Activated T-helper 1 cell treated with anti-CD3 and anti-CD28 coated beads, Interleukin-12 subunit alpha, Interleukin-12 subunit beta, Interleukin-2, Interleukin-4 antibody, amounts not matched to agents 30 ng/mL and 10 ng/mL and 1 ng/mL, durations not matched to agents 14 hours and 24 hours and 36 hours (primary cell): ENCODE results near the gene AKAIN1. TPM values are rescaled to one million over a fixed set of nuclear protein-coding genes. Genes with fewer than 3 reads are reported as not detected.

Source experiments
- DNase-seq: peaks from one replicate; pipeline ENCODE4 v3.0.0; 2021; ENCODE audit warnings: low spot score
- H3K27ac Mint-ChIP-seq: one replicate; pipeline ENCODE4 v1.8.0; 2021; ENCODE audit warnings: mild to moderate bottlenecking, mixed read lengths
- H3K27me3 Mint-ChIP-seq: one replicate; pipeline ENCODE4 v1.8.0; 2022; ENCODE audit warnings: mild to moderate bottlenecking, moderate library complexity, mixed read lengths; ENCODE audit not compliant: insufficient read depth
- H3K36me3 Mint-ChIP-seq: one replicate; pipeline ENCODE4 v1.8.0; 2021; ENCODE audit warnings: low read depth, mixed read lengths
- H3K4me1 Mint-ChIP-seq: one replicate; pipeline ENCODE4 v1.8.0; 2021; ENCODE audit warnings: low read depth, mixed read lengths
- H3K4me3 Mint-ChIP-seq: one replicate; pipeline ENCODE4 v1.8.0; 2021; ENCODE audit warnings: mild to moderate bottlenecking, moderate library complexity, mixed read lengths
- H3K9me3 Mint-ChIP-seq: one replicate; pipeline ENCODE4 v1.8.0; 2021; ENCODE audit warnings: mixed read lengths
- intact Hi-C: fragments of 100-400 bp; cut with micrococcal nuclease; formaldehyde crosslinking; loops from one replicate; pipeline ENCODE4 v1.15.1; 2024
- total RNA-seq: library from RNA; stranded (reverse); gene quantifications from 2 replicates; pipeline ENCODE4 v1.2.3, GENCODE V29; 2022

The AKAIN1 gene
- total RNA-seq, 1 donor from 2014 or later, result not detected

DNA sequence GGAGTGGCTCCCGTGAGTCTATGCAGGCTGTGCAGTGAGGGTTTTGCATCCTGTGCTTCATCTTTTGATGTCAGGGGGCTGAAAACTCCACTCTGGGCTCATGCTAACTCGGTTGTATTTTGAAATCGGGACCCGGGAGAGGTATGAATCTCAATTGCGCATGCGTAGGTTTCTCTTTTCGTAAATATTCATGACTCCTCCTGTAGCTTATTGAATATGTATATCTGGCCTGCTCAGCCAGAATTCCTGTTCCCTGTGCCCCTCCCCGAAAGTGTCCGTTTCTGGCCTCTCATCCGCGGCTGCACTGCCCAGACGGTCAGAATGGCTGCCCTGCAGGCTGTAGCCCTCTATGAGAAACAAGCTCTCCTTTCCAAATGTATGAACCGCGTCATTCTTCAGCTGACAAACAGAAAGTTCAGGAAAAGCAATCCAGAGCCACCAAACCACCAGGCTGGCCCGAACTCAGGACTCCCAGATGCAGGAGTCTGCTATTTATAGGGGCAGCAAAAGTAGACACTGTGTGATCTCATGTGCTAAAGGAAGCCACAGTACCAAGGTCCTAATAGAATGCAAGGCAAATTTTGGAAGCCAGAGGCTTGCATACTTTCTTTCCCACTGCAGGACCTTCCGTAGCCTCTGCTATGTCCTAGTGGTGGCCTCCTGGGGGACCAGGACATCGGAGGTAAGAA is 41.7 kb downstream of the AKAIN1 start:
- intact Hi-C loops, result no loop called here
- H3K4me1 Mint-ChIP-seq, result no peaks in the 10 kb centered on the region
- no peaks in the 10 kb centered on the region for H3K9me3 Mint-ChIP-seq
- H3K27me3 Mint-ChIP-seq, result no peaks in the 10 kb centered on the region
- no peak overlapping the region for H3K27ac Mint-ChIP-seq
- no peak overlapping the region for H3K4me3 Mint-ChIP-seq
- H3K36me3 Mint-ChIP-seq, result no peaks in the 10 kb centered on the region
- DNase-seq, result no peak

DNA sequence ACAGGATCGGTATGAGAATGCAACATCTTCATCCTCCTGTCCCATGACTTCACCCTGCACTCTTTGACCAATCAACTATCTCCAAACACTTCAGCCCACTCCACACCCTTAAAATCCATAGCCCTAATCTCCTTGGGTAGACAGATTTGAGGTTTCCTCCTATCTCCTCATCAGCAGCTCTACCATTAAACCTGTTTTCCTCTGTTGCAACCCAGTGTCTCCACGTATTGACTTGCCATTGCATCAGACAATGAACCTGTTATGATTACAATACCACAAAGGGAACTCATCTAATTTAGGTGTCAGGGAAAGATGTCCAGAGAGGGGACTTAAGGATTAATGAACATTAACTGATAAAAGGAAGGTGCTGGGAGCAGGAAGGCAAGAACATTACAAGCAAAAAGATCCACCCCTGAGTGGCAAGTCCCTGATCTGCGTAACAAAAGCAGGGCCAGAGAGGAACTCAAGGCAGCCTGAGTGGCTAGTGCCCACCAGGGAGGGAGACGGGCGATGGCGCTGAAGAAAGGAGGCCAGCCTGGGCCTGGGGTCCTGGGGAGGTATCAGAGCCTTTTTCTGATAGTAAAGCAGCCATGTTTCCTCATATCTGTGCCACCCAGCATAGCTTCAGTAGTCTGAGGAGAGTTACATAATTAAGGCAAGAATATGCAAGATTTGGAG is 44.6 kb downstream of the AKAIN1 start:
- H3K27ac Mint-ChIP-seq, result no peak overlapping the region
- no peaks in the 10 kb centered on the region for H3K36me3 Mint-ChIP-seq
- no peaks in the 10 kb centered on the region for H3K4me1 Mint-ChIP-seq
- no peak overlapping the region for H3K4me3 Mint-ChIP-seq
- H3K9me3 Mint-ChIP-seq, result no peaks in the 10 kb centered on the region
- intact Hi-C loops, result no loop called here
- H3K27me3 Mint-ChIP-seq, result no peaks in the 10 kb centered on the region
- no peak for DNase-seq

DNA sequence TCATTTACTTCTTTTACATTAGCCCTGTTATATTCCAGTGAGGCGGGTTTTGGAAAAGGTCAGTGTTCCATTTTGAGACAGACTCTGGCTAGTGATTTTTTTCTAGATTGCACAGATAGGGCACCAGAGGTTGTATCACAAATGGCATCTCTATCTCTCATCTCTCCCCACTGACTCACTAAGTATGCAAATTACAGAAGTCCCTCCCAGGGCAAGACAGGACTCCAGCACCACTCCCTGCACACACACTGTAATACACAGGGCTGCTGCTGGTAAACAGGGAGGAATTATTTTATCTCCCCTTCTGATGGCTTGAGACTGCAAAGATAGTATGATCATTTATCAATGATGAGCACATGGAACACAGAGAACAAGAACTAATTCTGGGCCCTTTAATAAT is 46.2 kb downstream of the AKAIN1 start:
- H3K36me3 Mint-ChIP-seq, result no peaks in the 10 kb centered on the region
- H3K4me3 Mint-ChIP-seq, result no peak overlapping the region
- intact Hi-C loops, result no loop called here
- H3K27me3 Mint-ChIP-seq, result no peaks in the 10 kb centered on the region
- no peak overlapping the region for H3K27ac Mint-ChIP-seq
- H3K4me1 Mint-ChIP-seq, result no peaks in the 10 kb centered on the region
- no peaks in the 10 kb centered on the region for H3K9me3 Mint-ChIP-seq
- DNase-seq, result no peak

DNA sequence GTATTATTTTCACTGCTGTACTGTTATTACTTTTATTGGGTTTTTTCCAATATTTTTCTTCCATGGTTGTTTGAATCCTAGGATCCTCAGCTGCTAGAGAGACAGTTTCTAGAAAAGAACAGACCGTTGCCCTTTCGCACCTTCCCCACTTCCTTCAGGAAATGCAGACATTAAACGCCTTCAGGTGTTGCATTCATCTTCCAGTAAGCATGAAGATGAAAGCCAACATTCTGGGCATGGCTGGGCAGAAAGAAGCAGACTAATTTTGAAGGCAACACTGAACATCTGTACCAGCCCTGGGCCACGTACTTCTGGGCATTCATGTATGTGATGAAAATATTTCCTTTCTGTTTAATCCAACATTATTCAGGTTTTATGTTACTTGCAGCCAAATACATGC is 51.0 kb downstream of the AKAIN1 start:
- H3K9me3 Mint-ChIP-seq, result no peaks in the 10 kb centered on the region
- H3K4me3 Mint-ChIP-seq, result no peak overlapping the region
- H3K4me1 Mint-ChIP-seq, result no peaks in the 10 kb centered on the region
- no peak for DNase-seq
- intact Hi-C loops, result no loop called here
- peaks cover 2% of the 10 kb centered on the region for H3K27me3 Mint-ChIP-seq
- no peak overlapping the region for H3K27ac Mint-ChIP-seq
- H3K36me3 Mint-ChIP-seq, result no peaks in the 10 kb centered on the region

DNA sequence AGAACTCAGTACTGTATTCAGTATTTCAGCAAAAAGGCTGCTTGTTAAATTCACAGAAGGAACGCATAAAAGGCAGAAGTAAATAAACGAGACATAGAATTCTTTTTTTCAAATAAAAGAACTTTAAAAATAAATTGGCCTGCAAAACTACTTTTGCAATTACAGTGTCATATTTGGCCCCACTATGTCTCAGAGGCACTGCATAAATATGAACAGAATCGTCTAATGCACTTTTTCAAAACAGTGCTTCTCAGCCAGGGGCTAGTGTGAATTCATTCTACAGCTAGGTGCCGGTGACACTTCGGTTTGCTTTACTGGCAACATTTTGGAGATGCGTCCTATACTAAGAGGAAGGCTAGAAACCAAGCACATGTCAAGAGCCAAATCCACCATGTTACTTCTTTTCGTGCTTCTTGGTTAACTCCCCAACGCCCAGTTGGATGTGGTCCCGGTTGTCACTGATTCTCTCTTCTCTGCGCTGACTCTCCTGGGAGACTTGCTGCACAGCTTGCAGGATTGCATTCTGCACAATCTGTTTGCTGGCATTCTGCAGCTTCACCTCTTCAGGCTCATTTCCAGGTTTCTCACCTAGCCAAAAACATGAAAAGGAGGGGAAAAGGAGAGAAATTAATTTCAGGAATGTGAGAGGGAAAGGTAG is 51.8 kb downstream of the AKAIN1 start:
- H3K27me3 Mint-ChIP-seq, result peaks cover 2% of the 10 kb centered on the region
- H3K9me3 Mint-ChIP-seq, result no peaks in the 10 kb centered on the region
- no peak overlapping the region for H3K27ac Mint-ChIP-seq
- no peaks in the 10 kb centered on the region for H3K4me1 Mint-ChIP-seq
- no peaks in the 10 kb centered on the region for H3K36me3 Mint-ChIP-seq
- intact Hi-C loops, result no loop called here
- DNase-seq, result no peak
- H3K4me3 Mint-ChIP-seq, result no peak overlapping the region

DNA sequence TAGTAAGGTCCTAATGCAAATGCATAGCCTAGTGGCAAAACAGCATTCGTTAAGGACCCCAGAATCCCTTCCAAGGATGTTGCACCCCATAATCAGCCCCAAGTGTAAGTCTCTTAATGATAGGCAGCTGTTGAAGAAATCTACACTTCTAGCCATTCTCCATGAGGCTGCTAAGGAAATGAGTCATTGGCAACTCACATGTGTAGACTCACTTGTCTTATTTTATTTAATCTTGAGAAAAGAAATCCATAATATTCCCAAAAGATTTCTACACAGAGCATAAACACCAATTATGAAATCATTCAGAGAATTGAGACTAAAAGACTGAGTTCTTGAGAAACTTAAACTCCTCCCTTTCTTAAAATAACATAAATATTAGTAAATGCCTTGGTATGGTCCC is 52.4 kb downstream of the AKAIN1 start:
- intact Hi-C loops, result no loop called here
- no peaks in the 10 kb centered on the region for H3K36me3 Mint-ChIP-seq

DNA sequence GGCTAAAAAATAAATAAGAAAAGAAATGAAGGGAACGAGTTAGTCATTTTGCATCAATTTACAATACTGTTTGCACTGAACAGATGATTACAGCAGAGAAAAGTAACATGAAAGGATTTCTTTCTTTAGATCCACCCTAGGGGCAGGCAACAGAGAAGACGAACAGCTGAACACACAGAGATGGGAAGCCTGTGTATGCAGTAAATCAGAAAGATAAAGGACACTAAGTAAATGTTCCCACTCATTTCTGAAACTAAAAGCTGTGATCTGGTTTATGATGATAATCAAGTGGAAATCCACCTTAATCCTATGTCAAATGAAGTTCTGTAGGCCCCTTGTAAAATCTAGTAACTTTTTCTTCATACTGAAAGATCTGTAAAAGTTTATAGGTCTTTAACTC is 54.2 kb downstream of the AKAIN1 start:
- no peak for DNase-seq
- Mint-ChIP-seq H3K27me3 (peaks cover 2% of the 10 kb centered on the region), H3K9me3 (no peaks in the 10 kb centered on the region), H3K4me3 (no peak overlapping the region), H3K27ac (no peak overlapping the region), H3K36me3 (no peaks in the 10 kb centered on the region), H3K4me1 (no peaks in the 10 kb centered on the region)
- intact Hi-C loops, result no loop called here

More for the DNA sequence above, 52.4 kb downstream of the AKAIN1 start:
- Mint-ChIP-seq H3K4me1 (no peaks in the 10 kb centered on the region), H3K4me3 (no peak overlapping the region), H3K9me3 (no peaks in the 10 kb centered on the region), H3K27ac (no peak overlapping the region), H3K27me3 (peaks cover 2% of the 10 kb centered on the region)
- no peak for DNase-seq

DNA sequence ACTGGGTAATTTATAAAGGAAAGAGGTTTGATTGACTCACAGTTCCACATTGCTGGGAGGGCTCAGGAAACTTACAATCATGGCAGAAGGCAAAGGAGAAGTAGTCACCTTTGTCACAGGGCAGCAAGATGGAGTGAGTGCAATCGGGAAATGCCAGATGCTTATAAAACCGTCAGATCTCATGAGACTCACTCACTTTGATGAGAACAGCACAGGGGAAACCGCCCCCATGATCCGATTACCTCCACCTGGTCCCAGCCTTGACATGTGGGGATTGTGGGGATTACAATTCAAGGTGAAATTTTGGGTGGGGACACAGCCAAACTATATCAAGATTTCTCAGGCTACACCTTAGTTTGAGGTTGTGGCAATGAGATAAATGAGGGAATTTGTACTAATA is 54.9 kb downstream of the AKAIN1 start:
- DNase-seq, result no peak
- peaks cover 2% of the 10 kb centered on the region for H3K27me3 Mint-ChIP-seq
- H3K4me3 Mint-ChIP-seq, result no peak overlapping the region
- H3K27ac Mint-ChIP-seq, result no peak overlapping the region
- intact Hi-C loops, result no loop called here
- H3K9me3 Mint-ChIP-seq, result no peaks in the 10 kb centered on the region
- H3K36me3 Mint-ChIP-seq, result no peaks in the 10 kb centered on the region
- H3K4me1 Mint-ChIP-seq, result no peaks in the 10 kb centered on the region

DNA sequence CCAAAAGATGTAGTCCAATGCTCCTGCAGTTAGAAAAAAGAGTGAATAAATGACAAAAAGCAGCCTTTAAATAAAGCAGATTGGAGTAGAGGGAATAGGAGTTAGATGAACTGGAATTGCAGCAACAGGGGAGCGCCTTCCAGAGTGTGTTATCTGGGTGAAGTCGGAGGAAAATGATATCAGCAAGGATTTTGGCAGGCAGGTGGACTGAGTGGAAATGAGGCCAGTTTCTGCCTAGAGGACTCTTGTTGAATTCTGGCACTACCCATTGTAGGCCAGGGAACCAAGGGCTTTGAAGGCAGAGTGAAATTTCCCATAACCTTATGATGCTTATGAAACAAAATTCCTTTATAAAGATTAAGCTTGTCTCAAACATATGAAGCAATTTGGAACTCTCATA is 59.8 kb downstream of the AKAIN1 start:
- peaks cover 2% of the 10 kb centered on the region for H3K27me3 Mint-ChIP-seq
- H3K4me3 Mint-ChIP-seq, result no peak overlapping the region
- no peak for DNase-seq
- H3K9me3 Mint-ChIP-seq, result no peaks in the 10 kb centered on the region
- no peaks in the 10 kb centered on the region for H3K36me3 Mint-ChIP-seq
- H3K4me1 Mint-ChIP-seq, result no peaks in the 10 kb centered on the region
- intact Hi-C loops, result no loop called here
- H3K27ac Mint-ChIP-seq, result no peak overlapping the region

DNA sequence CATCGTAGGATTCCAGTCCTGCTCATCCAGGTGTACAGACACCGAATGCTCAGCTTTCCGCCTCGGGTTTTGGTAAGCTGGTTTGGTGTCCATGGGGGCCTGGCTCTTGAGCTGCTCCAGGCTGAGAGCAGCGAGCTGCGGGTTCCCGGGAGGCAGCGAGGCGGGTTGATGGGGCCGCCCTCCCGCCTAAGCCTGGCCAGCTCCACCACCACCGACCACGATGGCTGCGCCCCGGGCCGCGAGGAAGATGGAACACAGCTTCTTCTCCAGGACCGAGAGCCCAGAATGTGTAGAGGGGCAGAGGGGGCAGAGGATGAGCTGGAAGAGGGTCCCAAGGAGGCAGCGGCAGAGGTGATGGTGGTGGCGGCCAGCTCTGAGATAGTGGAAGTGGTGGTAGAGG is 64.1 kb downstream of the AKAIN1 start:
- Mint-ChIP-seq H3K9me3 (no peaks in the 10 kb centered on the region), H3K36me3 (no peaks in the 10 kb centered on the region), H3K4me3 (no peak overlapping the region), H3K4me1 (no peaks in the 10 kb centered on the region), H3K27me3 (no peaks in the 10 kb centered on the region), H3K27ac (no peak overlapping the region)
- DNase-seq, result no peak
- intact Hi-C loops, result no loop called here

DNA sequence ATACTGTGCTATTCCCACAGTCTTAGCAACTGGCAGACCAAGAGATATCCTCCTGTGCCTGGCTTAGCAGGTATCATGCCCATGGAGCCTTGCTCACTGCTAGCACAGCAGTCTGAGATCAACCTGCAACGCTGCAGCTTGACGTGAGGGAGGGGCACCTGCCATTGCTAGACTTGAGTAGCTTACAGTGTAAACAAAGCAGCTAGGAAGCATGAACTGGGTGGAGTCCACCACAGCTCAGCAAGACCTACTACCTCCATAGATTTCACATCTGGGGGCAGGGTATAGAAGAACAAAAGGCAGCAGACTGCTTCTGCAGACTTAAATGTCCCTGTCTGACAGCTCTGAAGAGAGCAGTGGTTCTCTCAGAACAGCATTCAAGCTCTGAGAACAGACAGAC is 74.8 kb downstream of the AKAIN1 start:
- Mint-ChIP-seq H3K9me3 (peaks cover 33% of the 10 kb centered on the region), H3K4me3 (no peak overlapping the region), H3K4me1 (no peaks in the 10 kb centered on the region), H3K36me3 (no peaks in the 10 kb centered on the region), H3K27ac (no peak overlapping the region), H3K27me3 (no peaks in the 10 kb centered on the region)
- intact Hi-C loops, result no loop called here
- no peak for DNase-seq

DNA sequence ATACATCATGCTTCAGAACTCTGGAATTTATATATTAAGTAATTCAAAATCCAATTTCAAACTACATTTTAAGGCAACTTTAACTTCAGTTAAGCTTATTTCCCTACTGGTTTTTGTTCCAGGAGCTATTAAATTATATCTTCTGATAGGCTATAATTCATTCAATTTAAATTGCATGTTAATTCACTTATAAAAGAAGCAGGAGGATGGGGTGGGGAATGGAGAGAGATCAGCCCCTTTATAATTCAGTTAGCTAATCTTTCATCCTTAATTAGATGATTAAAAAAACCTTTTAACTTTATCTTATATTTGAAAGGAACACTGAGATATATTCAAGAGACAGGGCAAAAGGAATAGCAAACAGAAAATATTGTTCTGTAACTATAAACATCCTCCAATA is 86.8 kb downstream of the AKAIN1 start:
- peaks cover 4% of the 10 kb centered on the region for H3K9me3 Mint-ChIP-seq
- no peak for DNase-seq
- H3K27ac Mint-ChIP-seq, result no peak overlapping the region
- H3K36me3 Mint-ChIP-seq, result no peaks in the 10 kb centered on the region
- no peak overlapping the region for H3K4me3 Mint-ChIP-seq
- H3K27me3 Mint-ChIP-seq, result peaks cover 4% of the 10 kb centered on the region
- H3K4me1 Mint-ChIP-seq, result no peaks in the 10 kb centered on the region
- intact Hi-C loops, result no loop called here

DNA sequence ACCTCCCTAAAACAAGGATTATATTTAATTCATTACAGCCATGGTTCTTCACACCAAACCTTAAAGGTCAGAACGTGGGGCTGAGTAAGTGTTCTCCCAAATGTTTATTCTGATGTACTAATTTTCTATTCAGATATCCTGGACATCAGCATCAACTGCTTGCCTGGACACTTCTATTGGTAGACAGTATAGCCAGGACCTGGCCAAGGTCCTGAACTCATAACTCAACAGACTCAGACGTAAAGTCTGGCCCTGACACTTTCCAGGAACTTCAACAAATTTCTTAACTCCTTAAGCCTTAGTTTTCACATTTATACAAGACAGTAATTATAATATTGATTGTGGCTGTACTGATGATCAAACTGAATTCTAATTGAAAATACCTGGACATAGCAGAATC is 89.1 kb downstream of the AKAIN1 start:
- Mint-ChIP-seq H3K4me1 (no peaks in the 10 kb centered on the region), H3K4me3 (no peak overlapping the region), H3K9me3 (no peaks in the 10 kb centered on the region), H3K27ac (no peak overlapping the region), H3K36me3 (no peaks in the 10 kb centered on the region), H3K27me3 (peaks cover 1% of the 10 kb centered on the region)
- no peak for DNase-seq
- intact Hi-C loops, result no loop called here
